HG03039 (cell line): ENCODE measurements around the gene DNAJC5.
"Not testable (repeated sequence)": the region's sequence is repeated elsewhere in the genome, so short reads cannot be mapped to it uniquely, and the experiment has no call there.

Experiments used
- ATAC-seq: cut with Tn5 transposase; IDR thresholded peaks from one replicate; pipeline ENCODE4 v1.9.1; 2021; ENCODE audit warnings: mild to moderate bottlenecking, moderate library complexity; ENCODE audit not compliant: unreplicated experiment

Gene DNAJC5

DNA sequence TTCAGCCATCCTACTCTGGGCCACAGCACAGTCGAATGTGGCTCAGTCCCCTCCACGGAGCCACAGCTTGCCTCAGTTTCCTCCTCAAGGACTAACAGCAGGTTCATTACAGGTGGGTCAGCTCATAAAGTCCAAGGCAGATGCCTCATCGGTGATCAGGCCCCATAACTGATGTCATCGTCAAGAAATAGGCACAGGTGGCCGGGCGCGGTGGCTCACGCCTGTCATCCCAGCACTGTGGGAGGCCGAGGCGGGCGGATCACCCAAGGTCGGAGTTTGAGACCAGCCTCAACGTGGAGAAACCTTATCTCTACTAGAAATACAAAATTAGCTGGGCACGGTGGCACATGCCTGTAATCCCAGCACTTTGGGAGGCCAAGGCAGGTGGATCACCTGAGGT lies 57.8 kb downstream of the DNAJC5 start:
- no peak for ATAC-seq

DNA sequence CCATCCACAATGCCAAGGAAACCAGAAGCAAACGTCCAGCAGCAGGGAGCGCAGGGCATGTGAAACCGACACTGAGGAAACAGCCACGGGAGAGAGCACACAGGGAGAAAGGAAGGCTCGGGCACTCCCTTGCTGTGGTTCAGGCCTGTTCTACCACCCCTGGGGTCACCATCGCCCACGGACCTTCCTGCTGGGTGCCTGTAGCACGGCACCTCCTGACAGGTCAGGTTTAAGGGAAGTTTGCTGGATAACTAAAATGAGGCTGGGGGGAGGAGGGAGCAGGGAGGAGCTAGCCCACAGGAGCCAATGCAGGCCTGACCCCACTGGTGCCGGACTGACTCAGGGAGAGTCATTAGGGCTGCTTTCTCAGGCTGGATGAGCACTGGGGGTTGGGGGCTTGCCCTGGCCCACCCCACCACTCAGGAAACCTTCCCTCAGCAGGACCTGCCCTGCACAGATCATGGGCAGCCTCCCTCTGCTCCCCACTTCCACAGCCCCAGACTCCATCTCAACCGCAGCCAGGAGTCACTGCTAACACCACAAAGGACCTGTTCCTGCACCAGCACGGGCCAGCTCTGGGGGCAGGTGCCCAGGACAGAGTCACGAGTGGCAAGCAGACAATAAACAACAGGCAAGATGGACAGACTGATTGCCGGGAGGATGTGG lies 59.0 kb downstream of the DNAJC5 start:
- no peak for ATAC-seq

DNA sequence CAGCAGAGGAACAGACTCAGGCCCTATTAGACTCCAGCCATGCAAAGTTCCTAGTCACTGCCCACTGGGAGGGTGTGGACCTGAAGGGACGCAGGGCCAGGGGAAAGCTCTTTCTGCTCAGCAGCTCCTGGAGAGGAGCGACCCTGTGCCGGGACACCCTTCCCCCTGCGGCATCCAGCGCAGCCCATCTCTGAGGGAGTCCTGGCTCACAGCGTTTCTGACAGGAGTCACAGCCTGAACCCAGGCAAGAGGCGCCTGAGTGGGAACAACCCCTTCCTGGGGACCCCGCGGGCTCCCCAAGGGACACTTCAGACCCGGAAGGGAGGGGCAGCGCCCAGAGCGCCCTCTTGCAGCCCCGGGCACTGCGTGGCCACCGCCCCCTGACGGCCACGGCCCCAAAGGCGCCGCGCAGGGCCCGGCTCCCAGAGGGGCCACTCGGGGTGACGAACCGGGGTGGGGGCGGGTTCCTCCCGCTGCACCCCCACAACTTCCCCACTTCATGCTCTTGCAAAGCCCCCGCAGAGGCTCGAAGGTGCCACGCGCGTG lies 60.4 kb downstream of the DNAJC5 start:
- ATAC-seq = no peak

DNA sequence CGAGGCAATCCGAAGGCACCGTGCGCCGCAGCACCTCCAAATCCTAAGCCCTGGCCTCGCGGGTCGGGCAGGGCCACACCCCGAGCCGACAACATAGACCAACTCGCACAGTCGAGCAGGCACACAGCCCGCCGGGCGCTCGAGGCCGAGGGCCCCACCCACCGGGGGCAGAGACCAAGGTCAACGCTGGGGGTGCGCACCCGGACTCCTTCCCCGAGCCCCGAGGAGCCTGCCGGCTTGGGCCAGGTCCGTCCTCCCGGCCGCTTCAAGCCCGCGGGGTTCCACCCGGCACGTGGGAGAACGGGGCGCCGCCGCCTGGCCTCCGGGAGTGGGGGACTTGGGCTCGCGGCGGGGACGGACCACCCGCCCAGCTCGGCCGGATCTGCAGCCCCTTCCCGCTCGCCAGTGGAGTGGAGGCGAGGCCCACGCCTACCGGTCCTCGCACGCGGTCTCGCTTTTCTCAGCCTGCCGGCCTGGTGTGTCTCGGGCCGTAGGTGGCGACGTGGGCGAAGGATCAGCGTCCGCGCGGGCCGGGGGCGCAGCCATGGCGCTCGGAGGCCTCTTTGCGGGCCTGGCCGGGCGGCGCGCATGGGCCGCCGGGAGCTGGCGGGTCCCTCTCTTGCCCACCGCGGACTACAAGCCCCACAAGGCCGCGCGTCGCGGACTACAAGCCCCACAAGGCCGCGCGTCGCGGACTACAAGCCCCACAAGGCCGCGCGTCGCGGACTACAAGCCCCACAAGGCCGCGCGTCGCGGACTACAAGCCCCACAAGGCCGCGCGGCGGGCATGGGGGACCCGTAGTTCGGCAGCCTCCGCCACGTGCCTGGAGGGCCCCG lies 61.1 kb downstream of the DNAJC5 start, which contains the start of gene UCKL1:
TSS of gene UCKL1 (minus strand) at position 590 of the 837 bp plus-strand sequence. CDS start at position 546, 44 bp downstream.
- ATAC-seq = peak; percentile 57

DNA sequence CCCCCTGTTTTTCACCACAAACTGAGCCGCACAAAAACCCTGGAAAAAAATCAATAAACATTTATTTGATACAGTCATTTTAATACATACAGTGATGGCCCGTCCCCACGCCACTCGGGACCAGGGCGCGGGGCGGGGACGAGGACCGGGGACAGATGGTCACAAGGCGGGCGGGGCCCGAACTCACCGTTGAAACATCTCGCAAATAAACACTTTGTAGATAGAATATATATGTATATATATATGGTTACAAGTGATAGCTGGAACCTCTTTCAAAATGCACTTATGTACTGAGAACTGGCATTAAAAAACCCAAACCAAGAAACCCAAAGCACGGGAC lies 61.7 kb downstream of the DNAJC5 start:
- ATAC-seq = peak; percentile 8

DNA sequence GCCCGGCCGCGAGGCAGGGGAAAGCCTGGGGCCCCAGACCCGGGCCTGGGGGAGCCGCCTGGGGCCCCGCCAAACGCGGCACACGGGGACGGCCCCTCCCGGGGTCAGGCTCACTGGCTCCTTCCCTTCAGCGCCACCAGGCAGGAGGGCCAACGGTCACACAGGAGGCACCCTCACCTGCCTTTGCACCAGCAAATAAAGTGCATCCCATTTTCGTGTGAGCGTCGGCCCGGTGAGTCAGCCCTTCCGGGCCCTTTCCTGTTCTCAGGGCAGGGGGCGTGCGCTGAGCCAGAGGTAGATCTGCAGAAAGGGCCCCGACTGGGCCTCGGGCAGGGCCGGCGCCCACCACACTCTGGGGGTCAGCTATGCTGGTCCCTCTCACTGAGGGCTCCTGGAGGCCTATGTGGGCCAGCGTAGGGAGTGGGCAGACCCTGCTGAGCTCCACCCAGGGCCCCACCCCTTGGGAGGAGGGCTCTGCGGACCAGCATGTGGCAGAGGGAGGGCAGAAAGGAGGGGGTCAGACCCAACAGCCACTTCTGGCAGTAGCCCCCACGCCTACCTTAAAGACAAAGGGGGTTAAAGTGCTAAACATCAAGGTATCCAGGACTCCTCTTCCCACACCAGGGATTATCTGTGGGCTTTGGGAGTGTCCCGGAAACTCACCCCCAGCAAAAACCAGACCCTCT lies 62.2 kb downstream of the DNAJC5 start:
- ATAC-seq = peak; percentile 23

DNA sequence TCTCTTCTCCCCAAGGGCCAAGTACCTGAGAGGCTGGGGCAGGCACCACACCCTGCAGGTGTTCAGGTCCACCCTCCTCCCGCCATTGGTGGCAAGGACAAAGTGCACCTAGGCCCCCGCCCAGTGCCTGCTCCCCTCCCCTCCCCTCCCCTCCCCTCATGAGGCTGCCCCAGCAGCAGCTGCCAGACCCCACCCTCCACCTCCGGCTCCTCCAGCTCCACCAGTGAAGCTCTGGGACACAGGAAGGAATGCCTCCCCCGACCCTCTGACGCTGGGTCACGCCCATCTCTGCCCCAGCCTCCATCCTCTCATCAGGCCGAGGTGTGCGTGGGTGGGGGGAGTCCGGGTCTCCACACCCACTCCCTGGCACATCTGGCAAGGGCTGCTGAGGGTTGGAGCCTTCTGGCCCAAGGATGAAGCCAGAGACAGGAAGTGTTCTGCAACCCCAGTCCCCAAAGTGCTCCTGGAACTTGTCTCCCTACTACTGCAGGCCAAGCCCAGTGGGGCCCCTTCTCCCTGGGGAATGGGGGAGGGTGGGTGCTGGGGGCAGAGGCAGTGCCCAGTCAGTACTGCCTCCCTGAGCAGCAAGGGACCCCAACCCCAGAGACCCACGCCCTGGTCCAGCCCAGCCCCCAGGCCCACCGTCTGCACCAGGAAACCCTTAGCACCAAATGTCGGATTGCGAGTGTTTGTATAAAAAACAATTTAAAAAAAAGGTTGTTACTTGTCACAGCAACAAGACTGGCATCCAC lies 62.9 kb downstream of the DNAJC5 start:
- no peak for ATAC-seq

DNA sequence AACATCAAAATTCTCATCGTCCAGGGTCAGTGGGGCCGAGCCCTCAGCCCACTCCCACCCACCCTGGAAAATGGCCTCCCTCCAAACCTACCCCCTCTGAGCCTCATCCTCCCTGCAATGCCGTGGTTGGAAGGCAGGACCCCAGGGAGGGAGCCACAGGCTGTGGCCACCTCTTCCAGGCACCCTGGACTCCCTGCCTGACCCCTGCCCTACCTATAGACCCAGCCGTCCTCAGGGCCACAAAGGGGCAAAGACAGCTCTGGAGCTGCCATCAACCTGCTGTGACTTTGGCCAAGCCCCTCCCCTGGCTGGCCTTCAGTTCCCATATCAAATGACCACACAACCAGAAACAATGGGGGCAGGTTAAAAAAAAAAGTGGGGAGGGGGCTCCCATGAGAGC lies 63.5 kb downstream of the DNAJC5 start:
- ATAC-seq = no peak

DNA sequence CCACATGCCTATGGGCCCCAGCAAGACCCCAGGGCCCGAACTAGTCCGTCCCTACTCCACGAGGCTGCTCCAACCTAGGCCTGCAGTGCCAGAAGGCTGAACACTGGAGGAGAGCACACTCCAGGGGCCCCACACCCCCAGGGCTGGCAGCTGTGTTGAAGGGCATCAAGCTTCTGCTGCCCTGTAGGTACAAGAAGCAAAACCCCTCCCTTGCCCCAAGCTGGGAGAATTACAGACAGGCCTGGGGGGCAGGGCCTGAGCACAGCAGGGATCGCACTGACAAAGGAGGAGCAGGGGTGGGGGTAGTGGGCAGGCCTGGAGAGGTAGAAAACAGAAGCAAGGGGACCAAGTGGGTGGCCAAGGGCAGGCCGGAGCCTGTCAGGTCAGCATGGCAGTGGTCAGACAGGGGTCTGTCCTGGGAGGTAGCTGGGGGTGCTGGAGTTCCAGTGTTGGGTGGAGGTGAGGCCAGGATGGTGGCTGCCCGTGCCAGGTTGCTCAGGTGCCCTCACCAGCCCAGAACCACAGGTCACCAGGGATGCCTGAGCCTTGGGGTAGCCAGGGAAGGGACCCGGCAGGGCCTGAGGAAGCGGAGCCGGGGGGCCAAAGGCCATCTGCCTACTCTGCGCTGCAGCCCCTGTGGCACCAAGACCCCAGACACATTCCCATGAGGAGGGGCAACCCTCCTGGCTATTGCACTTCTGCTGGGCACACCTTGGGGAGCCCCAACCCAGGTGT lies 64.2 kb downstream of the DNAJC5 start:
- ATAC-seq = no peak

DNA sequence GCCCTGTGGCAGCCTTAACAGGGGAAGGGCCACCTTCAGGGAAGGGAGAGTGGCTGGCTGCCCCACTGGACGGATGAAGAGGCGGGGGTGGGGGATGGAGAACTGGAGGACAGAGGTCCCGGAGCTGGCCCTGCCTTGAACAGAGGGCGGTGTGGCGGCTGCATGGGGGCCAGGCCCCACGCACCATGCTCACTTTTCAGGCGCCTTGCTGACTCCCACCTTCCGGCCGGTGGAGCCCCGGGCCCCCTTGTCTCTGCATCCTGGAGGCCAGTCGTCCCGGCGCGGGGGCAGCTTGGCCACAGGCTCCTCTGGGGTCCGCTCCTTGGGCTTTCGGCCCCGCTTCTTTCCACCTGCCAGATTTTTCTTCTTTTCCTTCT lies 64.8 kb downstream of the DNAJC5 start:
- ATAC-seq = no peak

DNA sequence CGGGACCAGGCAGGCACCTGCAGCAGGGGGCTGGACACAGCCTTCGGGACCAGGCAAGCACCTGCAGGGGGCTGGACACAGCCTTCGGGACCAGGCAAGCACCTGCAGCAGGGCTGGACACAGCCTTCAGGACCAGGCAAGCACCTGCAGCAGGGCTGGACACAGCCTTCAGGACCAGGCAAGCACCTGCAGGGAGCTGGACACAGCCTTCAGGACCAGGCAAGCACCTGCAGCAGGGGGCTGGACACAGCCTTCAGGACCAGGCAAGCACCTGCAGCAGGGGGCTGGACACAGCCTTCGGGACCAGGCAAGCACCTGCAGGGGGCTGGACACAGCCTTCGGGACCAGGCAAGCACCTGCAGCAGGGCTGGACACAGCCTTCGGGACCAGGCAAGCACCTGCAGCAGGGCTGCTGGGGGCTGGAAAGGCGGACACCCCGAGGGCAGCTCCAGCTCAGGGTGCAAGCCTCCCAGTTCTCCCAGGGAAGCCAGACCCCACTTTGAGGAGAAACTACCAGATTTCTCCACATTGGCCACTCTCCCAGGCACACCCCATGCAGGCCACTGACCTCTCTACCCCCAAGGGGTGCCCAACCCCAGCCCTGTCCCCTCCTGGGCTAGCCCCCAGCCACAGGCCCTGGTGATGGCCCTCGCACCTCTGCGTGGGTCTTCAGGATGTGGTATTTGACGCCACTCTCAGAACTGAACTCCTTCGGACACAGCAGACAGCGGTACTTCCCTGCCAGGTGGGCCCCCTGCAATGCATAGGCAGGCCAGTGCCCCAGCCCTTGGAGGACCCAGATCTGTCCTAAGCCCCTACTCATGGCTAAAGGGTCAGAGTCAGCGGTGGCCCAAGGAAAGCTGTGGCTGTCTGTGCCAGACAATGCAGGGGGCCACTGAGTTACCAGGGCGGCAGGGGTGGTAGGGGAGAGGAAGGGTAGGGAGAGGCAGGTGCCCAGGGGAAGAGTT lies 66.0 kb downstream of the DNAJC5 start:
- not testable (repeated sequence) for ATAC-seq

DNA sequence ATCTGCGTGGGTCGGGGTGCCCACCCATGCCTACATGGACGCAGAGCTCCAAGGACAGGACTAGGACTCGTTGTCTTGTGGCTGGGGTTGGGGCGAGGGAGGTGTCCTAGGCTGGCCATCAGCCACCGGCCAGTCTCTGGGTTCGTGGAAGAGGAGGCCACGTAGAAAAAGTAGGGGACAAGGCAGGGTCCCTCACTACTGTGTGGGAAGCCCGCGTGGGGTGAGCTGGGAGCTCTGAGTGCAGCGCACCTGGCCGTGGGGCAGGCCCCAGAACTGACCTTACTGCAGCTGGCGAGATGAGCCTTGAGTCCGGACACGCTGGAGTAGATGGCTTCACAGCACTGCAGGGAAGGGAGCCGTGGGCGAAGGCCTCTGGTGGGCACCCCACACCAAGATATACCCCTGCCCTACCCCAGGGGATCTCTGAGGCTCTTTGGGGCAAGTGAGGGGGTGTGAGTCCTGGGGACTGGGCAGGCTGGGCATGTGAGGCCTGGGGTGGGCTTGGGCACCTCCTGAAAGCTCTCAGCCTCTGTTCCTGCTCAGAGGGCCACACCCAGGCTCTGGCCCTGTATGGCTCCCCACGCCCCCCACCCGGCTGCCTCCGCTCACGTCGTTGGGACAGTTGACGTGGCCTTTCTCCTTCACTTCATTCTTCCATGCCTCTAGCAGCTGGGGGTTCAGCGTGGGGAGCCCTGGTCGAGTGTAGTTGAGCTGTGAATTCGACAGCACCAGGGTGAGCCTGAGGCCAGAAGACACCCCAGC lies 66.9 kb downstream of the DNAJC5 start:
- ATAC-seq = no peak

DNA sequence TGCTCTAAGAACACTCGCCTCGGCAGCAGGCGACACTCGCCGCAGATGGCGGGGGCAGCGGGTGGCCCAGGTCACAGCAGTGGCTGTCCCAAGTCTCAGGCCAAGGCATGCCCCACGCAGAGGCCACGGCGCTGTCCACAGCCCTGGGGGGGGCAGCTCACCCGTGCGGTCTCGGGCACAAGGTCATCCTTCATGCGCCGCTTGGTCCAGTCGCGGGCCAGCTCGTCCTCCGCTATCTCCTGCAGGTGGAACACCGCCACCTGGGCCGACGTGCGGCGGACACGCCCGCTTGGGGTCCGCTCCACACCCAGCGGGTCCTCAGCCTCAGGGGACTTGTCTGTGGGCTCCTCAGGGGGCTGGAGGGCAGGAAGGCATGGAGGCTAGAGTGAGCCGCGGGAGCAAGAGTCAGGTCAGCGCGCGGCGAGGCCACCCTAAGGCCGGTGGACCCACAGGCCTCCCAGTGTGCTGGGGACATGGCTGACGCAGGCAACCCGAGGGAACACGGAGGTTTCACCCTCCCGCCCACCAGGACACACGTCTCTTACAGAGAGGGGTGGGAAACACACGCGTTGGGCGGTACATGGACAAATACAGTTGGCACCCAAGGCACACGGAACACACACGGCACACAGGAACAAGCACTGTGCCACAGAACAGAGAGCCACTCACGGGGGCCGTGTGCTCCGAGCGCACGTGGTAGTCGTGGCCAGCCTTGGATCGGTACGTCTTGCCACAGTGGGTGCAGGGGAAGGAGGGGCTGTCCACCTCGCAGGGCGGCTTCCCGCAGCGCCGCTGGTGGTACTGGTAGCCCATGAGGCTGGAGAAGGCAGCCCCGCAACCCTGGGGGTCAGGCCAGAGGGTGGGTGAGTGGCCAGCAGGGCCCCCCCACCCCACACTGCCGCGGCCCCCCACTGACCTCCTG lies 67.8 kb downstream of the DNAJC5 start:
- no peak for ATAC-seq

DNA sequence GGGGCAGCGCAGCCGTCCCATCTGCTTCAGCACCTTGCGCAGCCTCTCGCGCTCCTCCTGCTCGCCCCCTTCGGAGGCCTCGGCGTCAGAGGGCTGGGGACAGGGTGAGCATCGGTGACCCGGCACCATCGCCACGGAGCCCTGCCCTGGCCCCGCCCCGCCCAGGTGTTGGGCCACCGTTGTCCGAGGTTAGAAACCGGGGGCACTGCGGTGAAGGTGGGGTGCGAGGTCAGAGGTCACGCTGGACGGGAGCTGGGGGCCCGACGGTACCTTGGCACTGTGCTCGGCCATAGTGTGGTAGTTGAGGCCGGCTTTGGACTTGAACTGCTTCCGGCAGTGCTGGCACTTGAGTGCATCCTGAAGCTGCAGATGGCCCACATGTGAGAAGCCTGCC lies 68.4 kb downstream of the DNAJC5 start:
- no peak for ATAC-seq

DNA sequence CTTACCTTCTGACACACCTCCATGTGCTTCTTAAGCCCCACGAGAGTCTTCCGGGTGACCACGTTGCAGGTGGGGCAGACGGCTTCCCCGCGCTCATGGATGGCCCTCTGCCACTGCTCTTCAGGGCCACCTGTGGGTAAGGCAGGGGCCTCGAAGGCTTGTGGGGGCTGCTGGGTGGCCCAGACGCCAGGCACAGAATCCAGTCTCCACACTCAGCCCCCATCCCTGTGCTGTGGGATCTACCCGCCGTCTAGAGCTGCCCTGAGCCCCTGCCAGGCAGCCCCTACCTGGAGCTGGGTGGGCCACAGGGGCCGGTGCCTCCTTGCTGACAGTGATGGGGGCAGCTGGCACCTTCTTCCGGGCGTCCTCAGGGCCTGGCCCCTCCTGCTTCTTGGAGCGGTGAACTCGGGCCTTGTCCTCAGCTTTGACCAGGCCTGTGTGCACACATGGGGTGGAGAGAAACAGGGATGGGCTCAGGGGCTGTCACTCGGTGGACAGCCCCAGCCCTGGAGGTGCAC lies 68.9 kb downstream of the DNAJC5 start:
- ATAC-seq = no peak

DNA sequence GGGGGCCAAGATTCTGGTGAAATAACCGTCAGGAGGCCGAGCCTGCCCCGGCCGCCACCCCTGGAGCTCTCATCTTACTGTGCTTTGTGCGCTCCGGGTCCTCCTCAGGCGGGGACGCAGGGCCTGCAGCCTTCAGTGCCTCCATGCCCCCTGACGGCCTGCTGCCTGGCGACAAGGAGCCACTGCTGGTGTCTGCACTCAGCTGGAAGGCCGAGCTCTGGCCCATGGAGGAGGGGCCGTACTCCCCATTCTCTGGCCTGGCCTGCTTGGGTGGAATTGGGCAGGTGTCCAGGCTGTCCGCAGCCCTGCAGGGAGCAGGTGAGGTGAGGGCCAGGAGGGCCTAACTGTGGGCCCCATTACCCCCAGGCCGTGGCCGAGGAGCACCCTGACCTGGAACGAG lies 69.5 kb downstream of the DNAJC5 start:
- ATAC-seq = no peak
